PFSK-1 (cell line): ENCODE measurements around the gene TMEM54.

Experiments used
- FOXP2 ChIP-seq: optimal IDR thresholded peaks from 2 replicates; pipeline ENCODE3; 2011; ENCODE audit warnings: borderline replicate concordance, control low read depth, inconsistent platforms; ENCODE audit not compliant: insufficient read depth; ENCODE audit errors: extremely low read length, extremely low read depth
- POLR2AphosphoS5 ChIP-seq: IDR thresholded peaks from 2 replicates; pipeline ENCODE4 v1.6.1; 2012; ENCODE audit warnings: low read depth, mild to moderate bottlenecking, control low read depth, low read length, moderate library complexity
- TF ChIP-seq, protein P1 (sequence below), 2 experiments: IDR thresholded peaks; 2 replicates each; pipeline versions ENCODE4 v1.6.1 to v1.8.0; 2011 to 2012; ENCODE audit warnings: low read depth in 2 of 2, low read length in 2 of 2, control low read depth in 1 of 2, inconsistent platforms in 1 of 2, mild to moderate bottlenecking in 1 of 2, moderate library complexity in 1 of 2; ENCODE audit not compliant: insufficient read depth in 1 of 2

DNA sequence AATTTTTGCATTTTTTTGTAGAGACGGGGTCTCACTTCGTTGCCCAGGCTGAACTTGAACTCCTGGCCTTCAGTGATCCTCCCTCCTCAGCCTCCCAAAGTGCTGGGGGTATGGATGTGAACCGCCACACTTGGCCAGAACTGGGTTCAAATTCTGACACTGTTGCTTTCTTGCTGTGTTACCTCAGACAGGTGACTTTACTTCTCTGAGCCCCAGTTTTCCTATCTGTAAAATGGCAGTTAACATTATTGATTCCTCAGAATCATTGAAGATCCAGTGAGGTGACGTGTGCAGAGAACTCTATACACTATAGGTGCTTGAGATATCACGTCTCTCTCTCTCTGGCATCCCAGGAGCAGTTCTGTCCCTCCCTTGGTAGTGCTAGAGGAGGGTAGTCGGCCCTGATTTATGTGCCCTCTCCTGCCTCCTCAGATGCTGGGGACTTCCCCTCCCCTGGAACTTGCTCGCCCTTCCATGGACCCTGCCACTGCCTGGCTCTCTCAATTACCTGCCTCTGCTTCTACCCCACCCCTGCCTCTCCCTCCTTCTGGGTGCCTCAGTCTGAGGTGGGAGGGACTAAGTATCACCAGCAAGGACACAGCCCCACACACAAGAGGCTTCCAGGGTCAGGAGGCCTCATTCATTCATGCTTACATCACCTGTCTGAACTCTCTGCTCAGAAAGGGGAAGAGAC is 17.7 kb downstream of the TMEM54 start:
- TF ChIP-seq POLR2AphosphoS5 (no peak), FOXP2 (no peak)
- TF ChIP-seq, protein P1, sequence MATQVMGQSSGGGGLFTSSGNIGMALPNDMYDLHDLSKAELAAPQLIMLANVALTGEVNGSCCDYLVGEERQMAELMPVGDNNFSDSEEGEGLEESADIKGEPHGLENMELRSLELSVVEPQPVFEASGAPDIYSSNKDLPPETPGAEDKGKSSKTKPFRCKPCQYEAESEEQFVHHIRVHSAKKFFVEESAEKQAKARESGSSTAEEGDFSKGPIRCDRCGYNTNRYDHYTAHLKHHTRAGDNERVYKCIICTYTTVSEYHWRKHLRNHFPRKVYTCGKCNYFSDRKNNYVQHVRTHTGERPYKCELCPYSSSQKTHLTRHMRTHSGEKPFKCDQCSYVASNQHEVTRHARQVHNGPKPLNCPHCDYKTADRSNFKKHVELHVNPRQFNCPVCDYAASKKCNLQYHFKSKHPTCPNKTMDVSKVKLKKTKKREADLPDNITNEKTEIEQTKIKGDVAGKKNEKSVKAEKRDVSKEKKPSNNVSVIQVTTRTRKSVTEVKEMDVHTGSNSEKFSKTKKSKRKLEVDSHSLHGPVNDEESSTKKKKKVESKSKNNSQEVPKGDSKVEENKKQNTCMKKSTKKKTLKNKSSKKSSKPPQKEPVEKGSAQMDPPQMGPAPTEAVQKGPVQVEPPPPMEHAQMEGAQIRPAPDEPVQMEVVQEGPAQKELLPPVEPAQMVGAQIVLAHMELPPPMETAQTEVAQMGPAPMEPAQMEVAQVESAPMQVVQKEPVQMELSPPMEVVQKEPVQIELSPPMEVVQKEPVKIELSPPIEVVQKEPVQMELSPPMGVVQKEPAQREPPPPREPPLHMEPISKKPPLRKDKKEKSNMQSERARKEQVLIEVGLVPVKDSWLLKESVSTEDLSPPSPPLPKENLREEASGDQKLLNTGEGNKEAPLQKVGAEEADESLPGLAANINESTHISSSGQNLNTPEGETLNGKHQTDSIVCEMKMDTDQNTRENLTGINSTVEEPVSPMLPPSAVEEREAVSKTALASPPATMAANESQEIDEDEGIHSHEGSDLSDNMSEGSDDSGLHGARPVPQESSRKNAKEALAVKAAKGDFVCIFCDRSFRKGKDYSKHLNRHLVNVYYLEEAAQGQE (IDR thresholded peaks at IDR 0.05; ENCODE audit: insufficient read depth in 1 of 2, low read depth in 2 of 2, low read length in 2 of 2) = no peak
